Neural progenitor cell (in vitro differentiated cells): ENCODE measurements around the gene FARSA. TPM values are rescaled to one million over a fixed set of nuclear protein-coding genes. Genes with fewer than 3 reads are reported as not detected.
"Not testable (repeated sequence)": the region's sequence is repeated elsewhere in the genome, so short reads cannot be mapped to it uniquely, and the experiment has no call there.

Experiments
- DNase-seq: peaks from one replicate; pipeline ENCODE4 v3.0.0-alpha.2; 2016; ENCODE audit warnings: low spot score
- H2AFZ ChIP-seq: fragments of 200-600 bp; sonication (generic); replicated peaks from 2 replicates; pipeline ENCODE4 v1.6.1; 2016; ENCODE audit warnings: antibody characterized with exemption
- H3F3A ChIP-seq: fragments of 200-600 bp; sonication (generic); 2 replicates; pipeline ENCODE4 v1.6.1; 2016; ENCODE audit warnings: antibody characterized with exemption, low read depth
- H3K27ac ChIP-seq: fragments of 200-600 bp; sonication (generic); 2 replicates; pipeline ENCODE4 v1.5.1; 2016; ENCODE audit warnings: mild to moderate bottlenecking
- H3K27me3 ChIP-seq: fragments of 200-600 bp; sonication (generic); 2 replicates; pipeline ENCODE4 v1.6.1; 2016; ENCODE audit warnings: mild to moderate bottlenecking, moderate library complexity
- H3K36me3 ChIP-seq: fragments of 200-600 bp; sonication (generic); 2 replicates; pipeline ENCODE4 v1.5.1; 2016
- H3K4me1 ChIP-seq: fragments of 200-600 bp; sonication (generic); 2 replicates; pipeline ENCODE4 v1.6.1; 2016; ENCODE audit warnings: mixed run types
- H3K4me2 ChIP-seq: fragments of 200-600 bp; sonication (generic); 2 replicates; pipeline ENCODE4 v1.6.1; 2016
- H3K4me3 ChIP-seq: fragments of 200-600 bp; sonication (generic); 2 replicates; pipeline ENCODE4 v1.5.1; 2016
- H3K79me2 ChIP-seq: fragments of 200-600 bp; sonication (generic); 2 replicates; pipeline ENCODE4 v1.6.1; 2016; ENCODE audit warnings: low read depth
- H3K9ac ChIP-seq: fragments of 200-600 bp; sonication (generic); 2 replicates; pipeline ENCODE4 v1.6.1; 2016
- H3K9me3 ChIP-seq: fragments of 200-600 bp; sonication (generic); 2 replicates; pipeline ENCODE4 v1.5.1; 2016; ENCODE audit warnings: low read depth
- H4K20me1 ChIP-seq: fragments of 200-600 bp; sonication (generic); 2 replicates; pipeline ENCODE4 v1.6.1; 2016; ENCODE audit warnings: low read depth
- H3K27ac Mint-ChIP-seq: 3 replicates; pipeline ENCODE4 v1.8.0; 2021; ENCODE audit warnings: mixed read lengths
- H3K27me3 Mint-ChIP-seq: 2 replicates; pipeline ENCODE4 v1.8.0; 2022; ENCODE audit warnings: low read depth, mild to moderate bottlenecking, inconsistent platforms, moderate library complexity, mixed read lengths; ENCODE audit not compliant: insufficient read depth
- H3K36me3 Mint-ChIP-seq: 3 replicates; pipeline ENCODE4 v1.8.0; 2021; ENCODE audit warnings: mixed read lengths
- H3K4me1 Mint-ChIP-seq: 3 replicates; pipeline ENCODE4 v1.8.0; 2021; ENCODE audit warnings: mixed read lengths
- H3K4me3 Mint-ChIP-seq: 3 replicates; pipeline ENCODE4 v1.8.0; 2021; ENCODE audit warnings: mild to moderate bottlenecking, moderate library complexity, mixed read lengths
- H3K9me3 Mint-ChIP-seq: 3 replicates; pipeline ENCODE4 v1.8.0; 2020; ENCODE audit warnings: mixed read lengths
- EZH2 ChIP-seq: fragments of 200-600 bp; sonication (generic); IDR thresholded peaks from 2 replicates; pipeline ENCODE4 v1.6.1; 2017; ENCODE audit warnings: antibody characterized with exemption, mild to moderate bottlenecking, moderate library complexity
- EZH2phosphoT487 ChIP-seq: fragments of 200-600 bp; sonication (generic); IDR thresholded peaks from 2 replicates; pipeline ENCODE4 v1.6.1; 2017; ENCODE audit warnings: antibody characterized with exemption
- total RNA-seq: library from RNA; depleted of rRNA; stranded (reverse); fragments of >200 nt; gene quantifications from 2 replicates; pipeline ENCODE4 v1.2.3, GENCODE V29; 2015; ENCODE audit warnings: low replicate concordance
- TF ChIP-seq, protein P1 (sequence below): fragments of 200-600 bp; sonication (generic); IDR thresholded peaks from 2 replicates; pipeline ENCODE4 v1.5.1; 2017; ENCODE audit warnings: antibody characterized with exemption, mild to moderate bottlenecking

Gene FARSA
- total RNA-seq, 1 donor from 2014 or later = 21.4 TPM

DNA sequence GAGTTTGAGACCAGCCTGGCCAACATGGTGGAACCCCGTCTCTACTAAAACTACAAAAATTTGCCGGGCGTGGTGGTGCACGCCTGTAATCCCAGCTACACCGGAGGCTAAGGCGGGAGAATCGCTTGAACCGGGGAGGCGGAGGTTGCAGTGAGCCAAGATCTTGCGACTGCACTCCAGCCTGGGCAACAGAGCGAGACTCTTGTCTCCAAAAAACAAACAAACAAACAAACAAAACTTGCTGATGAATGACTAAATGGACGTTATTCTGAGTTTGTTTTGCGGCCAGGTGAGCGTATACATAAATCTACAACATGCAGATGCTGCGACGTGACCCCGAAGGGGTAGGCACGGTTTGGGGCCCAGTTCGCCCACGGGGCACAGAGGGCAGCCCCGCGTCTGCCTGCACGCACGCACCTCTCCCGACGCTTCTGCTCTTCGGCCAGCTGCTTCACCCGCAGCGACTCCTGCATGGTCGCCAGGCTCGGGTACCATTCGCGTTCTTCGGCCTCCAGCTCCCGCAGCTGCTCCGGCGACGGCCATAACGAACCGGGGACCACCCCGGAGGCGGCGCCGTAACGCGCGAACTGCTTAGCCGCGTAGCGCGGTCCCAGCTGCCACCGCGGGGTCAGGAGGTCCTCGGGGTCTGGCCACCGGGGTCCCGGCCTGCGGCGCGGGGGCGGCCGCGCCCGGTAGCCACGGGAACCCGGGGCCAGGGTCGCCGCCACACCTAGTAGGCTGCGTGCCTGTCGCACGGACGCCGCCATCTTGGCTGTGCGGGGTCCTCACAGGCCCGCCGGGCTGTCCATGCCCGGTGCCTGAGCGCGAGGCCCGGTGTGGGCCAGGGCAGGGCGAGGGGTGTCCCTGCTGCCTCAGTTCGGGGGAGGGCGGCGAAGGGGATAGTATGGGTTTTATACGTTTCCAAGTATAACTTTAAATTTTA, 23.2 kb upstream of the FARSA start, which contains the start of gene GADD45GIP1:
GADD45GIP1 (minus strand) TSS at position 778 of the 943 bp plus-strand sequence; CDS start at position 767, 11 bp downstream.
- TF ChIP-seq, protein P1, sequence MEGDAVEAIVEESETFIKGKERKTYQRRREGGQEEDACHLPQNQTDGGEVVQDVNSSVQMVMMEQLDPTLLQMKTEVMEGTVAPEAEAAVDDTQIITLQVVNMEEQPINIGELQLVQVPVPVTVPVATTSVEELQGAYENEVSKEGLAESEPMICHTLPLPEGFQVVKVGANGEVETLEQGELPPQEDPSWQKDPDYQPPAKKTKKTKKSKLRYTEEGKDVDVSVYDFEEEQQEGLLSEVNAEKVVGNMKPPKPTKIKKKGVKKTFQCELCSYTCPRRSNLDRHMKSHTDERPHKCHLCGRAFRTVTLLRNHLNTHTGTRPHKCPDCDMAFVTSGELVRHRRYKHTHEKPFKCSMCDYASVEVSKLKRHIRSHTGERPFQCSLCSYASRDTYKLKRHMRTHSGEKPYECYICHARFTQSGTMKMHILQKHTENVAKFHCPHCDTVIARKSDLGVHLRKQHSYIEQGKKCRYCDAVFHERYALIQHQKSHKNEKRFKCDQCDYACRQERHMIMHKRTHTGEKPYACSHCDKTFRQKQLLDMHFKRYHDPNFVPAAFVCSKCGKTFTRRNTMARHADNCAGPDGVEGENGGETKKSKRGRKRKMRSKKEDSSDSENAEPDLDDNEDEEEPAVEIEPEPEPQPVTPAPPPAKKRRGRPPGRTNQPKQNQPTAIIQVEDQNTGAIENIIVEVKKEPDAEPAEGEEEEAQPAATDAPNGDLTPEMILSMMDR = no peak
- TF ChIP-seq EZH2phosphoT487 (no peak), EZH2 (no peak)

DNA sequence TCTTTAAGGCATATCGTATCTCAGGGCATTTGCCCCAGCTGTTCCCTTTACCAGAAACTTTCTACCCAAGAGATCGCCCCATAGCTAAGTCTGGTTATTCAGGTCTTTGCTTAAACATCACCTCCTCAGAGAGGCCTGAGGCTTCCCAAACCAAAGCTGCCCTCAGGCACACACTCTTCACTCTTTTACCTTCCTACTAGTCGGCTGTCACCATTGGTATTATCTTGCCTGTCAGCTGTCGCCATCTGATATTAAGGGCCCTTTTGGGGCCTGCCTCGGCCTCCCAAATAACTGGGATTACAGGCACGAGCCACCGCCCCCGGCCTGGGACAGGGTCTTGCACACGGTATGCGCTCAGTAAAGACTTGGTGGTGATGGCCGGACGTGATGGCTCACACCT, 22.5 kb upstream of the FARSA start:
- Histone ChIP-seq H3K9ac (no peak overlapping the region), H3F3A (peaks cover 57% of the 10 kb centered on the region), H3K36me3 (no peaks in the 10 kb centered on the region), H3K4me1 (no peaks in the 10 kb centered on the region), H3K4me2 (peak overlapping the region; percentile 83), H2AFZ (no peak overlapping the region), H3K27ac (no peak overlapping the region), H3K9me3 (no peaks in the 10 kb centered on the region), H3K4me3 (peak overlapping the region; percentile 82), H3K27me3 (no peaks in the 10 kb centered on the region), H4K20me1 (peaks cover 15% of the 10 kb centered on the region), H3K79me2 (peaks cover 34% of the 10 kb centered on the region)
- peaks cover 16% of the 10 kb centered on the region for H3K4me1 Mint-ChIP-seq
- peaks cover 6% of the 10 kb centered on the region for H3K27me3 Mint-ChIP-seq
- no peaks in the 10 kb centered on the region for H3K9me3 Mint-ChIP-seq
- no peak for DNase-seq
- peaks cover 8% of the 10 kb centered on the region for H3K36me3 Mint-ChIP-seq
- TF ChIP-seq EZH2 = no peak
- TF ChIP-seq, protein P1 = no peak
- no peak for TF ChIP-seq EZH2phosphoT487
- peak overlapping the region; percentile 88 for H3K4me3 Mint-ChIP-seq
- H3K27ac Mint-ChIP-seq = no peak overlapping the region

More for the DNA sequence above, 23.2 kb upstream of the FARSA start, which contains the start of gene GADD45GIP1:
- peaks cover 6% of the 10 kb centered on the region for H3K36me3 Mint-ChIP-seq
- no peaks in the 10 kb centered on the region for H3K4me1 ChIP-seq
- peak within 1 kb of the TSS; percentile 88 for H3K4me3 Mint-ChIP-seq
- peak within 1 kb of the TSS; percentile 90 for H3K27ac Mint-ChIP-seq
- peaks cover 34% of the 10 kb centered on the region for H3K79me2 ChIP-seq
- H3K9ac ChIP-seq = peak within 1 kb of the TSS; percentile 73
- peaks cover 15% of the 10 kb centered on the region for H4K20me1 ChIP-seq
- H3K9me3 Mint-ChIP-seq = no peaks in the 10 kb centered on the region
- peak within 1 kb of the TSS; percentile 72 for H3K27ac ChIP-seq
- no peaks in the 10 kb centered on the region for H3K9me3 ChIP-seq
- H3K27me3 ChIP-seq = no peaks in the 10 kb centered on the region
- H3K36me3 ChIP-seq = no peaks in the 10 kb centered on the region
- H3K4me3 ChIP-seq = peak within 1 kb of the TSS; percentile 82
- H2AFZ ChIP-seq = peak within 1 kb of the TSS; percentile 77
- H3K4me2 ChIP-seq = peak within 1 kb of the TSS; percentile 83
- peaks cover 16% of the 10 kb centered on the region for H3K4me1 Mint-ChIP-seq
- peak; percentile 89 for DNase-seq
- H3K27me3 Mint-ChIP-seq = peaks cover 6% of the 10 kb centered on the region
- H3F3A ChIP-seq = peaks cover 51% of the 10 kb centered on the region

DNA sequence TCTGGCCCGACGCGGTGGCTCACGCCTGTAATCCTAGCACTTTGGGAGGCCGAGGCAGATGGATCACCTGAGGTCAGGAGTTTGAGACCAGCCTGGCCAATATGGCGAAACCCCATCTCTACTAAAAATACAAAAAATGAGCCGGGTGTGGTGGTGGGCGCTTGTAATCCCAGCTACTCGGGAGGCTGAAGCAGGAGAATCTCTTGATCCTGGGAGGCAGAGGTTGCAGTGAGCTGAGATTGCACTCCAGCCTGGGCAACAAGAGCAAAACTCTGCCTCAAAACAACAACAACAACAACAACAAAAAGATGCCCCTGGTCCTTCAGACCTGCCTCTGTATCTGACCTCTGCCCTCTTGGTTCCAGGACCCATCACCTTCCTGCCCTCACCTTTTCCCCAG, 22.1 kb upstream of the FARSA start:
- Histone ChIP-seq H3K79me2 (peaks cover 34% of the 10 kb centered on the region), H3K4me3 (peak overlapping the region; percentile 82)

DNA sequence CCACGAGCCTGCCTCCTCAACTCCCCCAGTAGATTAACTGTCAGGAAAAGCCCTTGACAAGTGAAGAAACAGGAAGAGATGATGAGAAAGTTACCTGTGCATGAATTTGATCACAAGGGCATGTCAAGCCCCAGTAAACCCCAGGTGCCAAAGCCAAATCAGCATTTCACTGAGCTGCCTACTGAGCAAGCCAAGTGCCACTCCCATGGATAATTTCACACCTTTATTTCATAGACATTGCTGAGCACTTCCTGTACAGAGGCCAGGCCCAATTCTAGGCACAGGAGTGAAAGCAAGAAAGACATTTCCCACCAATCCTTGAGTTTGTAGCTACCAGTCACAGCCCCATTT, 21.1 kb upstream of the FARSA start:
- Histone ChIP-seq H3K27ac (no peak overlapping the region), H3K9me3 (no peaks in the 10 kb centered on the region), H3K4me3 (no peak overlapping the region), H3K4me1 (no peaks in the 10 kb centered on the region), H2AFZ (no peak overlapping the region), H3K79me2 (peaks cover 34% of the 10 kb centered on the region), H4K20me1 (peaks cover 15% of the 10 kb centered on the region), H3K27me3 (no peaks in the 10 kb centered on the region), H3K9ac (no peak overlapping the region), H3F3A (peaks cover 59% of the 10 kb centered on the region), H3K36me3 (no peaks in the 10 kb centered on the region), H3K4me2 (no peak overlapping the region)
- H3K36me3 Mint-ChIP-seq = peaks cover 14% of the 10 kb centered on the region
- H3K4me3 Mint-ChIP-seq = peak overlapping the region; percentile 39
- DNase-seq = no peak
- TF ChIP-seq EZH2phosphoT487 (no peak), EZH2 (no peak)
- TF ChIP-seq, protein P1 = no peak
- peaks cover 8% of the 10 kb centered on the region for H3K27me3 Mint-ChIP-seq
- peaks cover 16% of the 10 kb centered on the region for H3K4me1 Mint-ChIP-seq
- no peaks in the 10 kb centered on the region for H3K9me3 Mint-ChIP-seq
- H3K27ac Mint-ChIP-seq = no peak overlapping the region

More for the DNA sequence above, 22.1 kb upstream of the FARSA start:
- not testable (repeated sequence) for H3K27me3 Mint-ChIP-seq, H3K36me3 Mint-ChIP-seq, H3K27ac ChIP-seq, H3K27ac Mint-ChIP-seq, H3K4me1 ChIP-seq, H2AFZ ChIP-seq, DNase-seq, H3K36me3 ChIP-seq, H3K9me3 Mint-ChIP-seq, H3K9ac ChIP-seq, H3K9me3 ChIP-seq, H3K27me3 ChIP-seq
- H3K4me1 Mint-ChIP-seq = peaks cover 16% of the 10 kb centered on the region
- Histone ChIP-seq H3F3A (peaks cover 59% of the 10 kb centered on the region), H3K4me2 (peak overlapping the region; percentile 83), H4K20me1 (peaks cover 15% of the 10 kb centered on the region)
- H3K4me3 Mint-ChIP-seq = peak overlapping the region; percentile 88
